ENCODE data around the gene SPEF2.

Gene SPEF2

DNA sequence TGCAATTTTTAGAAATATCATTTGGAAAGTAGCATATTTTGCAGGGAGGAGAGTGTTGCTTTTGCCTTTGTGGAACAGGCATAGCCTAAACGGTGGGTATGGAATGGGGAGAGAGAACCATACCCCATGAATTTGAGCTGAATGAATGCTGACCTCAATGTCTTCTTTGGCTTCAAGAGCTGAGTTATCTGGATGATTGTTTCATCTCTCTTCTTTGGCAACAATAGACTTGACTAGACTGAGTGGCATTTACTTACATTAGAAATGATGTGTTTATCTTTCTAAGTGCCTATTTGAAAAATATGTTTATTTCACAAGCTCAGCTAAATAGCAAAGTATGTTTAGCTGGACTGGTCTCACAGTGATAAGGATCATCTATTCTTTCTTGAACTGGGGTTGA, 42.8 kb downstream of the SPEF2 start:
- H3F3A ChIP-seq (ENCODE audit: control insufficient read depth, insufficient read depth): no peaks in the 10 kb centered on the region
- no peaks in the 10 kb centered on the region for H3K27me3 ChIP-seq (ENCODE audit: control insufficient read depth, low read length)
- peaks cover 5% of the 10 kb centered on the region for H3K4me1 ChIP-seq (ENCODE audit: control insufficient read depth, low read length)
- no peaks in the 10 kb centered on the region for H4K20me1 ChIP-seq (ENCODE audit: control insufficient read depth, insufficient read depth, low read depth, low read length)
- H3K79me2 ChIP-seq (ENCODE audit: control insufficient read depth, low read length): no peaks in the 10 kb centered on the region
- no peak for TF ChIP-seq EZH2phosphoT487 (IDR thresholded peaks at IDR 0.05; ENCODE audit: borderline replicate concordance, low read length)
- TF ChIP-seq, protein P1, sequence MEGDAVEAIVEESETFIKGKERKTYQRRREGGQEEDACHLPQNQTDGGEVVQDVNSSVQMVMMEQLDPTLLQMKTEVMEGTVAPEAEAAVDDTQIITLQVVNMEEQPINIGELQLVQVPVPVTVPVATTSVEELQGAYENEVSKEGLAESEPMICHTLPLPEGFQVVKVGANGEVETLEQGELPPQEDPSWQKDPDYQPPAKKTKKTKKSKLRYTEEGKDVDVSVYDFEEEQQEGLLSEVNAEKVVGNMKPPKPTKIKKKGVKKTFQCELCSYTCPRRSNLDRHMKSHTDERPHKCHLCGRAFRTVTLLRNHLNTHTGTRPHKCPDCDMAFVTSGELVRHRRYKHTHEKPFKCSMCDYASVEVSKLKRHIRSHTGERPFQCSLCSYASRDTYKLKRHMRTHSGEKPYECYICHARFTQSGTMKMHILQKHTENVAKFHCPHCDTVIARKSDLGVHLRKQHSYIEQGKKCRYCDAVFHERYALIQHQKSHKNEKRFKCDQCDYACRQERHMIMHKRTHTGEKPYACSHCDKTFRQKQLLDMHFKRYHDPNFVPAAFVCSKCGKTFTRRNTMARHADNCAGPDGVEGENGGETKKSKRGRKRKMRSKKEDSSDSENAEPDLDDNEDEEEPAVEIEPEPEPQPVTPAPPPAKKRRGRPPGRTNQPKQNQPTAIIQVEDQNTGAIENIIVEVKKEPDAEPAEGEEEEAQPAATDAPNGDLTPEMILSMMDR (IDR thresholded peaks at IDR 0.05; ENCODE audit: low read depth, low read length, poor library complexity, severe bottlenecking): no peak
- H3K9me3 ChIP-seq (ENCODE audit: control insufficient read depth, insufficient read depth, low read length): no peaks in the 10 kb centered on the region
- H3K4me3 ChIP-seq (ENCODE audit: low read length): no peak overlapping the region
- no peaks in the 10 kb centered on the region for H3K36me3 ChIP-seq (ENCODE audit: control insufficient read depth, low read length)
- no peak overlapping the region for H3K4me2 ChIP-seq (ENCODE audit: low read length)
- no peak overlapping the region for H3K27ac ChIP-seq (ENCODE audit: low read depth, low read length)
- no peaks in the 10 kb centered on the region; the same call in 1 of the 2 replicates for H3K9me2 ChIP-seq (replicated peaks; ENCODE audit: control insufficient read depth, low read length)

GRCh38 chr5:35664584-35664983, 46.9 kb downstream of the SPEF2 start:
- Histone ChIP-seq H3K4me3 (ENCODE audit: low read length) (no peak overlapping the region), H3K27me3 (ENCODE audit: control insufficient read depth, low read length) (no peaks in the 10 kb centered on the region), H3K9me3 (ENCODE audit: control insufficient read depth, insufficient read depth, low read length) (no peaks in the 10 kb centered on the region), H3F3A (ENCODE audit: control insufficient read depth, insufficient read depth) (no peaks in the 10 kb centered on the region), H4K20me1 (ENCODE audit: control insufficient read depth, insufficient read depth, low read depth, low read length) (no peaks in the 10 kb centered on the region), H3K4me1 (ENCODE audit: control insufficient read depth, low read length) (peaks cover 12% of the 10 kb centered on the region), H3K36me3 (ENCODE audit: control insufficient read depth, low read length) (no peaks in the 10 kb centered on the region), H3K4me2 (ENCODE audit: low read length) (no peak overlapping the region), H3K27ac (ENCODE audit: low read depth, low read length) (no peak overlapping the region), H3K9me2 (replicated peaks; ENCODE audit: control insufficient read depth, low read length) (no peaks in the 10 kb centered on the region; the same call in 1 of the 2 replicates), H3K79me2 (ENCODE audit: control insufficient read depth, low read length) (no peaks in the 10 kb centered on the region)
- TF ChIP-seq EZH2phosphoT487 (IDR thresholded peaks at IDR 0.05; ENCODE audit: borderline replicate concordance, low read length): no peak
- TF ChIP-seq, protein P1 (IDR thresholded peaks at IDR 0.05; ENCODE audit: low read depth, low read length, poor library complexity, severe bottlenecking): no peak

- H3K4me3 ChIP-seq (ENCODE audit: low read length): no peak overlapping the region
- peaks cover 12% of the 10 kb centered on the region for H3K4me1 ChIP-seq (ENCODE audit: control insufficient read depth, low read length)
- H3K9me3 ChIP-seq (ENCODE audit: control insufficient read depth, insufficient read depth, low read length): no peaks in the 10 kb centered on the region
- H3K9me2 ChIP-seq (replicated peaks; ENCODE audit: control insufficient read depth, low read length): no peaks in the 10 kb centered on the region; the same call in 1 of the 2 replicates
- H3K36me3 ChIP-seq (ENCODE audit: control insufficient read depth, low read length): no peaks in the 10 kb centered on the region
- TF ChIP-seq, protein P1 (IDR thresholded peaks at IDR 0.05; ENCODE audit: low read depth, low read length, poor library complexity, severe bottlenecking): no peak
- TF ChIP-seq EZH2phosphoT487 (IDR thresholded peaks at IDR 0.05; ENCODE audit: borderline replicate concordance, low read length): no peak
- H4K20me1 ChIP-seq (ENCODE audit: control insufficient read depth, insufficient read depth, low read depth, low read length): no peaks in the 10 kb centered on the region
- no peaks in the 10 kb centered on the region for H3K27me3 ChIP-seq (ENCODE audit: control insufficient read depth, low read length)
- no peak overlapping the region for H3K4me2 ChIP-seq (ENCODE audit: low read length)
- H3F3A ChIP-seq (ENCODE audit: control insufficient read depth, insufficient read depth): no peaks in the 10 kb centered on the region
- H3K27ac ChIP-seq (ENCODE audit: low read depth, low read length): no peak overlapping the region
- no peaks in the 10 kb centered on the region for H3K79me2 ChIP-seq (ENCODE audit: control insufficient read depth, low read length)
Observed at GRCh38 chr5:35665096-35665495, 47.4 kb downstream of the SPEF2 start.

All from DOHH2 (cell line).